HEK293 (cell line): ENCODE data around the gene CIAO2A.
A peak's percentile ranks its signal among the peaks of the same experiment; 100 is the strongest.

ENCODE experiments used
- CTCF ChIA-PET: fragments of 350-600 bp; formaldehyde crosslinking; extraction: SDS; loops from one replicate; lab custom pipeline; 2021; ENCODE audit warnings: antibody characterized with exemption; lab: Yijun Ruan, JAX
- POLR2A ChIA-PET: fragments of 300-600 bp; formaldehyde crosslinking; extraction: SDS; loops from one replicate; lab custom pipeline; 2020; ENCODE audit warnings: antibody characterized with exemption, inconsistent platforms; lab: Yijun Ruan, JAX
- H3K27ac ChIP-seq: fragments of 200-500 bp; sonication (Bioruptor generic); 2 replicates; pipeline ENCODE4 v1.5.1; 2014; ENCODE audit warnings: low read depth, low read length, control low read depth, inconsistent platforms; ENCODE audit errors: extremely low read depth
- H3K36me3 ChIP-seq, 2 experiments: fragments of 200-500 bp in 1 of 2; sonication (Bioruptor generic) in 1 of 2; 1 replicate in 1 of 2; 2 replicates in 1 of 2; pipeline ENCODE4 v1.5.1; 2014 to 2017; ENCODE audit warnings: inconsistent platforms in 2 of 2, low read length in 2 of 2; ENCODE audit not compliant: control insufficient read depth in 2 of 2, insufficient read depth in 1 of 2
- H3K4me1 ChIP-seq: fragments of 200-500 bp; sonication (Bioruptor generic); 2 replicates; pipeline ENCODE4 v1.5.1; 2014; ENCODE audit warnings: mild to moderate bottlenecking, low read length, inconsistent platforms; ENCODE audit not compliant: control insufficient read depth, insufficient read depth
- H3K4me3 ChIP-seq: 2 replicates; pipeline ENCODE4 v1.5.1; 2011; ENCODE audit warnings: low read depth, mild to moderate bottlenecking, control low read depth, low read length, moderate library complexity
- H3K9me3 ChIP-seq: fragments of 200-500 bp; sonication (Bioruptor generic); 2 replicates; pipeline ENCODE4 v1.5.1; 2014; ENCODE audit warnings: low read depth, low read length, inconsistent platforms; ENCODE audit not compliant: control insufficient read depth, insufficient read depth
- CTCF ChIP-seq: fragments of 450-650 bp; formaldehyde crosslinking; IDR thresholded peaks from 2 replicates; pipeline ENCODE4 v1.5.1; 2016; ENCODE audit warnings: missing biosample characterization, missing genetic modification characterization
- INSM2 ChIP-seq: fragments of 450-650 bp; formaldehyde crosslinking; IDR thresholded peaks from 2 replicates; pipeline ENCODE4 v1.5.1; 2016; ENCODE audit warnings: missing biosample characterization, missing genetic modification characterization
- OSR2 ChIP-seq: fragments of 450-650 bp; formaldehyde crosslinking; IDR thresholded peaks from 2 replicates; pipeline ENCODE4 v1.5.1; 2016; ENCODE audit warnings: missing biosample characterization, missing genetic modification characterization
- WT1 ChIP-seq: fragments of 450-650 bp; formaldehyde crosslinking; IDR thresholded peaks from 2 replicates; pipeline ENCODE4 v1.5.1; 2016; ENCODE audit warnings: missing biosample characterization, missing genetic modification characterization
- ZNF426 ChIP-seq: fragments of 450-650 bp; formaldehyde crosslinking; IDR thresholded peaks from 2 replicates; pipeline ENCODE4 v1.5.1; 2017; ENCODE audit warnings: missing biosample characterization, missing genetic modification characterization, mild to moderate bottlenecking, inconsistent platforms, moderate library complexity
- ZNF488 ChIP-seq: fragments of 450-650 bp; formaldehyde crosslinking; IDR thresholded peaks from 2 replicates; pipeline ENCODE4 v1.5.1; 2016; ENCODE audit warnings: missing biosample characterization, missing genetic modification characterization
- ZNF549 ChIP-seq: fragments of 450-650 bp; IDR thresholded peaks from 2 replicates; pipeline ENCODE4 v1.5.1; 2018; ENCODE audit warnings: missing biosample characterization, missing genetic modification characterization, mild to moderate bottlenecking, inconsistent platforms, moderate library complexity
- ZNF610 ChIP-seq: fragments of 450-650 bp; formaldehyde crosslinking; IDR thresholded peaks from 2 replicates; pipeline ENCODE4 v1.5.1; 2016; ENCODE audit warnings: missing biosample characterization, missing genetic modification characterization, borderline replicate concordance
- ZNF624 ChIP-seq: fragments of 450-650 bp; formaldehyde crosslinking; IDR thresholded peaks from 2 replicates; pipeline ENCODE4 v1.5.1; 2017; ENCODE audit warnings: missing biosample characterization, missing genetic modification characterization
- ZNF626 ChIP-seq: fragments of 450-650 bp; sonication (Bioruptor Pico); formaldehyde crosslinking; IDR thresholded peaks from 2 replicates; pipeline ENCODE4 v1.5.1; 2018; ENCODE audit warnings: missing biosample characterization, missing genetic modification characterization, inconsistent platforms
- ZNF654 ChIP-seq: fragments of 450-650 bp; formaldehyde crosslinking; IDR thresholded peaks from 2 replicates; pipeline ENCODE4 v1.5.1; 2016; ENCODE audit warnings: low read depth, missing biosample characterization, missing genetic modification characterization
- ZNF747 ChIP-seq: fragments of 450-650 bp; formaldehyde crosslinking; IDR thresholded peaks from 2 replicates; pipeline ENCODE4 v1.5.1; 2016; ENCODE audit warnings: missing biosample characterization, missing genetic modification characterization
- ZSCAN18 ChIP-seq: fragments of 450-650 bp; formaldehyde crosslinking; IDR thresholded peaks from 2 replicates; pipeline ENCODE4 v1.5.1; 2016; ENCODE audit warnings: missing biosample characterization, missing genetic modification characterization
- TF ChIP-seq, protein P1 (sequence below): fragments of 450-650 bp; formaldehyde crosslinking; IDR thresholded peaks from 2 replicates; pipeline ENCODE4 v1.5.1; 2017; ENCODE audit warnings: missing biosample characterization, missing genetic modification characterization

CIAO2A gene

GRCh38 chr15:64092075-64092820 lies 1.4 kb downstream of the CIAO2A start:
- POLR2A ChIA-PET: no interaction called here
- H3K4me1 ChIP-seq: no peaks in the 10 kb centered on the region; the same call in none of the 2 replicates
- H3K36me3 ChIP-seq: peaks cover 12 to 29% of the 10 kb centered on the region in 2 experiments
- no peak overlapping the region for H3K27ac ChIP-seq
- CTCF ChIA-PET: no interaction called here
- TF ChIP-seq INSM2 (no peak), ZNF654 (tag by site-specific recombination) (peak; percentile 56), CTCF (peak; percentile 30; the same call in 1 of the 2 replicates)
- H3K4me3 ChIP-seq: peak overlapping the region; percentile 77
- H3K9me3 ChIP-seq: no peaks in the 10 kb centered on the region

- Histone ChIP-seq H3K4me3 (no peak overlapping the region), H3K36me3 (peaks cover 13 to 29% of the 10 kb centered on the region in 2 experiments), H3K4me1 (no peaks in the 10 kb centered on the region; the same call in none of the 2 replicates), H3K27ac (no peak overlapping the region), H3K9me3 (no peaks in the 10 kb centered on the region)
- ChIA-PET CTCF (no interaction called here), POLR2A (no interaction called here)
- TF ChIP-seq ZNF626 (tag by site-specific recombination) (no peak), ZNF747 (tag by site-specific recombination) (no peak), ZNF624 (tag by site-specific recombination) (no peak), ZSCAN18 (no peak), INSM2 (no peak), ZNF488 (tag by site-specific recombination) (no peak), ZNF610 (tag by site-specific recombination) (no peak)
These were observed 3.1 kb downstream of the CIAO2A start for GRCh38 chr15:64090527-64090926.

- no peak overlapping the region for H3K4me3 ChIP-seq
- H3K4me1 ChIP-seq: no peaks in the 10 kb centered on the region; the same call in 1 of the 2 replicates
- peaks cover 13 to 31% of the 10 kb centered on the region in 2 experiments for H3K36me3 ChIP-seq
- ChIA-PET CTCF (interaction anchor here (0.6 kb wide), 1 partner anchor 336 kb away, joined by 4 read pairs; no protein-coding TSS in a partner anchor), POLR2A (no interaction called here)
- no peaks in the 10 kb centered on the region for H3K9me3 ChIP-seq
- TF ChIP-seq, protein P1, sequence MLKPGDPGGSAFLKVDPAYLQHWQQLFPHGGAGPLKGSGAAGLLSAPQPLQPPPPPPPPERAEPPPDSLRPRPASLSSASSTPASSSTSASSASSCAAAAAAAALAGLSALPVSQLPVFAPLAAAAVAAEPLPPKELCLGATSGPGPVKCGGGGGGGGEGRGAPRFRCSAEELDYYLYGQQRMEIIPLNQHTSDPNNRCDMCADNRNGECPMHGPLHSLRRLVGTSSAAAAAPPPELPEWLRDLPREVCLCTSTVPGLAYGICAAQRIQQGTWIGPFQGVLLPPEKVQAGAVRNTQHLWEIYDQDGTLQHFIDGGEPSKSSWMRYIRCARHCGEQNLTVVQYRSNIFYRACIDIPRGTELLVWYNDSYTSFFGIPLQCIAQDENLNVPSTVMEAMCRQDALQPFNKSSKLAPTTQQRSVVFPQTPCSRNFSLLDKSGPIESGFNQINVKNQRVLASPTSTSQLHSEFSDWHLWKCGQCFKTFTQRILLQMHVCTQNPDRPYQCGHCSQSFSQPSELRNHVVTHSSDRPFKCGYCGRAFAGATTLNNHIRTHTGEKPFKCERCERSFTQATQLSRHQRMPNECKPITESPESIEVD (tag by site-specific recombination): no peak
- TF ChIP-seq ZNF549 (tag by site-specific recombination) (no peak), CTCF (no peak), OSR2 (tag by site-specific recombination) (no peak), ZNF426 (tag by site-specific recombination) (no peak), WT1 (no peak)
- H3K27ac ChIP-seq: no peak overlapping the region
These were observed 3.9 kb downstream of the CIAO2A start for GRCh38 chr15:64089543-64090280.
